H1 (cell line): Measurements from ENCODE around the gene POLR2I. TPM values are rescaled to one million over a fixed set of nuclear protein-coding genes. Genes with fewer than 3 reads are reported as not detected.

ENCODE experiments used
- BRCA1 ChIP-seq: IDR thresholded peaks from 2 replicates; pipeline ENCODE4 v1.6.1; 2012; ENCODE audit warnings: low read depth, low read length, improper control_type of control experiment
- CHD7 ChIP-seq: fragments of 300-600 bp; sonication (generic); IDR thresholded peaks from 2 replicates; pipeline ENCODE4 v1.7.1; 2012; ENCODE audit warnings: low read length, moderate library complexity, mild to moderate bottlenecking, inconsistent platforms; ENCODE audit not compliant: insufficient replicate concordance
- polyA plus RNA-seq, 7 experiments: library from polyadenylated mRNA; depleted of rRNA in 3 of 7; stranded (reverse) in 5 of 7; unstranded in 2 of 7; fragments of >200 nt in 5 of 7; fragments of 200-250 nt in 2 of 7; gene quantifications; 1 replicate in 5 of 7; 2 replicates in 1 of 7; 4 replicates in 1 of 7; pipeline versions ENCODE4 v1.2.1 to v1.2.3, GENCODE V29; 2011 to 2013; ENCODE audit warnings: missing spikeins in 2 of 7, mixed read lengths in 2 of 7
- total RNA-seq: library from RNA; stranded (reverse); fragmentation: NEBNext Ultra II Directional; extraction: Animal tissue kit (Norgen Biotek cat#: 25700); gene quantifications from 2 replicates; pipeline ENCODE4 v1.2.1, GENCODE V29; 2021

Gene POLR2I
- total and polyA plus RNA-seq, 2 of the 8 experiments (the other 6 are each of a cell fraction or from before 2014, with no cell fraction given) = 143 to 150 TPM

GRCh38 chr19:36106991-36107390, 7.7 kb downstream of the POLR2I start (continued):
- no peak for TF ChIP-seq CHD7
- TF ChIP-seq BRCA1 = no peak
- TF ChIP-seq, all 59 proteins: peak for 0
